Kasumi-1 (cell line): ENCODE results near the gene BAG3.
"Not testable (repeated sequence)": the region's sequence is repeated elsewhere in the genome, so short reads cannot be mapped to it uniquely, and the experiment has no call there.

ENCODE experiments used
- DNase-seq, 2 experiments: peaks; one replicate each; lab custom pipeline; 2025; lab: John Stamatoyannopoulos, UW

Gene BAG3

GRCh38 chr10:119640875-119641526 is 10.2 kb upstream of the BAG3 start:
- DNase-seq, result no peak

- no peak for DNase-seq
Measured at GRCh38 chr10:119642556-119643111, 8.5 kb upstream of the BAG3 start.

- DNase-seq, result no peak
Measured at GRCh38 chr10:119643306-119644204, 7.6 kb upstream of the BAG3 start.

- peak; percentile 39 to 49 for DNase-seq
Measured at GRCh38 chr10:119644205-119644814, 6.9 kb upstream of the BAG3 start.

- no peak for DNase-seq
Measured at GRCh38 chr10:119644994-119645393, 6.2 kb upstream of the BAG3 start.

- DNase-seq, result no peak
Measured at GRCh38 chr10:119650062-119650461, 1.1 kb upstream of the BAG3 start.

GRCh38 chr10:119651514-119652360 is 557 bp downstream of the BAG3 start:
- DNase-seq, result no peak

GRCh38 chr10:119652361-119652730 is 1.2 kb downstream of the BAG3 start:
- peak; percentile 87 to 91 for DNase-seq

GRCh38 chr10:119653209-119653608 is 2.0 kb downstream of the BAG3 start:
- no peak for DNase-seq

- DNase-seq, result no peak
Measured at GRCh38 chr10:119653916-119654315, 2.7 kb downstream of the BAG3 start.

GRCh38 chr10:119654540-119654939 is 3.4 kb downstream of the BAG3 start:
- DNase-seq, result no peak

GRCh38 chr10:119655566-119656001 is 4.4 kb downstream of the BAG3 start:
- peak; percentile 50 to 56 for DNase-seq

GRCh38 chr10:119656760-119657159 is 5.6 kb downstream of the BAG3 start:
- DNase-seq, result no peak

- no peak for DNase-seq
Measured at GRCh38 chr10:119657725-119658124, 6.5 kb downstream of the BAG3 start.

GRCh38 chr10:119658274-119658673 is 7.1 kb downstream of the BAG3 start:
- DNase-seq, result peak; percentile 54 to 68

GRCh38 chr10:119659951-119660350 is 8.8 kb downstream of the BAG3 start:
- DNase-seq, result no peak

- DNase-seq, result not testable (repeated sequence)
Measured at GRCh38 chr10:119662076-119662605, 11.0 kb downstream of the BAG3 start.

- DNase-seq, result no peak
Measured at GRCh38 chr10:119663866-119664698, 12.9 kb downstream of the BAG3 start.

GRCh38 chr10:119665901-119666708 is 14.9 kb downstream of the BAG3 start:
- no peak for DNase-seq

GRCh38 chr10:119666709-119667004 is 15.5 kb downstream of the BAG3 start:
- DNase-seq, result no peak
